Fibroblast of pulmonary artery (primary cell): ENCODE measurements around the gene IMPG2.

Experiments used
- DNase-seq: peaks from one replicate; pipeline ENCODE4 v3.0.0-alpha.2; 2010; ENCODE audit warnings: low read depth
- H3K4me3 ChIP-seq: replicated peaks from 2 replicates; pipeline ENCODE4 v1.5.1; 2011; ENCODE audit warnings: low read depth, mild to moderate bottlenecking, control low read depth, low read length, moderate library complexity
- CTCF ChIP-seq: IDR thresholded peaks from 2 replicates; pipeline ENCODE4 v1.5.1; 2011; ENCODE audit warnings: mild to moderate bottlenecking, control low read depth, low read length, inconsistent platforms; ENCODE audit errors: missing control alignments

Gene IMPG2

GRCh38 chr3:101181801-101182200, 138.6 kb downstream of the IMPG2 start:
- H3K4me3 ChIP-seq = no peak overlapping the region
- no peak for TF ChIP-seq CTCF
- no peak for DNase-seq

GRCh38 chr3:101179637-101180036, 140.7 kb downstream of the IMPG2 start:
- H3K4me3 ChIP-seq = no peak overlapping the region
- peak; percentile 63 for DNase-seq
- TF ChIP-seq CTCF = no peak

GRCh38 chr3:101177577-101177976, 142.8 kb downstream of the IMPG2 start:
- no peak for TF ChIP-seq CTCF
- DNase-seq = no peak

More at GRCh38 chr3:101177577-101177976, 142.8 kb downstream of the IMPG2 start:
- no peak overlapping the region for H3K4me3 ChIP-seq
